Measurements from ENCODE around the gene DIO1.
"Not testable (repeated sequence)": the region's sequence is repeated elsewhere in the genome, so short reads cannot be mapped to it uniquely, and the experiment has no call there.

GRCh38 chr1:53881853-53882252, 12.1 kb upstream of the DIO1 start:
- TF ChIP-seq POLR2A (IDR thresholded peaks at IDR 0.05), result not testable (repeated sequence)
- TF ChIP-seq, protein P1, sequence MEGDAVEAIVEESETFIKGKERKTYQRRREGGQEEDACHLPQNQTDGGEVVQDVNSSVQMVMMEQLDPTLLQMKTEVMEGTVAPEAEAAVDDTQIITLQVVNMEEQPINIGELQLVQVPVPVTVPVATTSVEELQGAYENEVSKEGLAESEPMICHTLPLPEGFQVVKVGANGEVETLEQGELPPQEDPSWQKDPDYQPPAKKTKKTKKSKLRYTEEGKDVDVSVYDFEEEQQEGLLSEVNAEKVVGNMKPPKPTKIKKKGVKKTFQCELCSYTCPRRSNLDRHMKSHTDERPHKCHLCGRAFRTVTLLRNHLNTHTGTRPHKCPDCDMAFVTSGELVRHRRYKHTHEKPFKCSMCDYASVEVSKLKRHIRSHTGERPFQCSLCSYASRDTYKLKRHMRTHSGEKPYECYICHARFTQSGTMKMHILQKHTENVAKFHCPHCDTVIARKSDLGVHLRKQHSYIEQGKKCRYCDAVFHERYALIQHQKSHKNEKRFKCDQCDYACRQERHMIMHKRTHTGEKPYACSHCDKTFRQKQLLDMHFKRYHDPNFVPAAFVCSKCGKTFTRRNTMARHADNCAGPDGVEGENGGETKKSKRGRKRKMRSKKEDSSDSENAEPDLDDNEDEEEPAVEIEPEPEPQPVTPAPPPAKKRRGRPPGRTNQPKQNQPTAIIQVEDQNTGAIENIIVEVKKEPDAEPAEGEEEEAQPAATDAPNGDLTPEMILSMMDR (IDR thresholded peaks at IDR 0.05), result not testable (repeated sequence)

Measured in heart left ventricle (tissue), 13 donors.